COLO829 (cell line): ENCODE results near the gene TMEM165.

ENCODE experiments used
- DNase-seq: peaks from one replicate; pipeline ENCODE4 v3.0.0; 2012; ENCODE audit warnings: low spot score

TMEM165 gene

DNA sequence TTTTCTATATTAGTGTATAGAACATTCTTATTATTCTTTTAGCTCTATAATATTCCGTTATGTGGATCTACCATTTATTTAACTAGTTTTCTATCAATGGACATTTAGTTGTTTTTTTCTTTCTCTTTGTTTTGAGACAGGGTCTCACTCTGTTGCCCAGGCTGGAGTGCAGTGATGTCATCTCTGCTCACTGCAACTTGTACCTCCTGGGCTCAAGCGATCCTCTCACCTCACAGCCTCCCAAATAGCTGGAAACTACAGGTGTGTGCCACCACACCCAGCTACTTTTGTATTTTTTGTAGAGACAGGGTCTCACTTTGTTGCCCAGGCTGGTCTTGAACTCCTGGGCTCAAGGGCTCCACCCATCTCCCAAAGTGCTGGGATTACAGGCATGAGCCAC is 10.8 kb downstream of the TMEM165 start:
- no peak for DNase-seq

DNA sequence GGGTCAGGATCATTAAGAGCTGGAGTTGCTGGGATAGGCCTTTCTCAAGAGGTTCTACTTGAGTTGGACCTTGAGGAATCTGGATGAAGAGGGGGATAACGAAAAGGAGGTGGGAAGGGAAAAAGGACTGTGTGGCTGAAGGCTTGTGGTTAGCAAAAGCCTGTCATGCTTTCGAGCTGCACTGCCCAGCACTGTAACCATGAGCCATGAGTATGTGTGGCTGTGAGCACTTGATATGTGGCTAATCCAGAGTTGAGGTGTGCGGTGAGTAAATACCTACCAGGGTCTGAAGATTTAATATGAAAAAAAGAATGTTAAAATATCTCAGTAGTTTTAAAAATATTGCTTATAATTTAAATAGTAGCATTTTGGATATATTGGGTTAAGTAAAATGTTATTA is 11.4 kb downstream of the TMEM165 start:
- DNase-seq, result no peak

DNA sequence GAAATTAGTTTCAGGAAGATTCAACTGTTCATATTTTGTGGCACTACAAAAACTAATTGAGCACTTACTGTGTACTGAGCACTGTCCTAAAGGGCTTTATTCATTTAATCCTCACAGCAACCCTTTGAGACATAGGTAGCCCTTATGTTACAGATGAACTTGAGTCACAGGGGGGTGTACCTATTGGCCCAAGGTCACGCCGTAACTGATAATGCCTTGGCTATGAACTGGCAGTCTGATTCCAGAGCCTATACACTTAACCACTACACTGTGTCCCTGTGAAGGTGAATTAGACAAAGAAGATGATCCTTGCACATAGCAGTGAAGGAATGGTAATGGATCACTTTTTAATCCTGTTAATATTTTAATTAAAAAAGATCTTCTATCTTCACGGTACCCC is 12.0 kb downstream of the TMEM165 start:
- no peak for DNase-seq

DNA sequence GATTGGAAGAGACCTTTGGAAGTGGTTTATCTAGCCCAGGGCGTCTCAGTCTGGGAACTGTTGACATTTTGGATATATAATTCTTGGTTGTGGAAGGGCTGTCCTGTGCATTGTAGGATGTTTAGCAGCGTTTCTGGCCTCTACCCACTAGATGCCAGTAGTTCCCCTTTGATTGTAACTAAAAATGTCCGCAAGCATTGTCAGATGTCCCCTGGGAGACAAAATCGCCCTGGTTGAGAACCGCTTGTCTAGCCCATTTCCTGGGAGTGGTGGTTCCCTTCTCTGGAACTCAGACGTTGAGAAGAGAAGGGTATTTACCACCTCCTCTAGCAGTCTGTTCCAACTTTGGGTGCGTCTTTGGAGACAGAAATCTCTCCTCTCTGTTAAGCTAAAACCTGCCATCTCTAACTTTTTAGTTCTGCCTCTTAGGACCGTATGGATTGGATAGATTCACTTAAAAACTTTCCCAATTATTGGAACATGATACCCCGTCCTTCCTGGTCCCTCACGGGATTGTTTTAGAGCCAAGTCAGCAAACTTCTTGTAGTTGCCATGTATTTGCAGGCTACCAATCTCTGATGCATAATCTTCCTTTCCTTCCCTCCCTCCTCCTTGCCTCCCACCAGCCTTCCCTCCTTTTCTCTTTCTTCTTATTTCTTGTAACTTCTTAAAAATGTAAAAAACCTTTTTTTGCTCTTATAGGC is 13.9 kb downstream of the TMEM165 start:
- no peak for DNase-seq

DNA sequence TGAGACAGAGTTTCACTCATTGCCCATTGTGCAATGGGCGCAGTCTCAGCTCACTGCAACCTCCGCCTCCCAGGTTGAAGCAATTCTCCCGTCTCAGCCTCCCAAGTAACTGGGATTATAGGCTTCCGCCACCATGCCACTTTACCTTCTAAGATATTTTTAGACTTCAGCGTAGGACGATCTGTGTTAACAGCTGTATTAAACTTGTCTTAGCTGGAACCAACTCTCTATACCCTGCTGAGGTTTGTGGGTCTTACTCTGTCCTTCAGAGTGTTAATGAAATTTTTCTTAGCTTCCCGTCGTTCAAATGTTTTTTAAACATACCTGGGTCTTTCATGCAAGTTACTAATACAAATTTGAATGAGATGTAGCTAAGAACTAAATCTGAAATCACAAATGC is 14.7 kb downstream of the TMEM165 start:
- DNase-seq, result no peak

DNA sequence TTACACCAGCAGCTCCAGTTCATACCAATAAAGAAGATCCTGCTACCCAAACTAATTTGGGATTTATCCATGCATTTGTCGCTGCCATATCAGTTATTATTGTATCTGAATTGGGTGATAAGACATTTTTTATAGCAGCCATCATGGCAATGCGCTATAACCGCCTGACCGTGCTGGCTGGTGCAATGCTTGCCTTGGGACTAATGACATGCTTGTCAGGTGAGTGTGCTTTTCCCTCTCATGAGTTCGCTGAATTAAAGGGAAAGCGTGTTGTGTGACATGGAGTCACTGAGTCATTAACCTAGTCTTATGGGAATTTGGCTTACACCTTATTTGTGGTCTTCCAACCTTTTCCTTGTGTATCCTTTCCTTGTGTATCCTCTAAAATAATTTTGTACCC is 15.9 kb downstream of the TMEM165 start:
- DNase-seq, result no peak

DNA sequence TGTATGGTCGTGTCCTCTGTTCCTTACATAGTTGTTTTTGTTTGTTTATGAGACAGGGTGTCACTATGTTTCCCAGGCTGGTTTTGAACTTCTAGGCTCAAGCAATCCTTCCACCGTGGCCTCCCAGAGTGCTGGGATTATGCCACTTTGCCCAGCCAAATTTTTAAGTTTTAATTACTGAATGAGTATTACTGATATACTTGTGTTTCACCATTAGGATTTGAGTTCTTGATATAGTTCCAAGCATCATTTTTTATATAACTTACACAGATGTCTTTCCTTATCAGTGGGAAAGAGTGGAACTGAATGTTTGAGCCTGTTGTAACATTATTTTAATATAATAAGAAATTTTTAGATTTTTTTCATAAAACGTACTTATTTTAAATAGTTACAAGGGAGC is 20.4 kb downstream of the TMEM165 start:
- DNase-seq, result no peak

DNA sequence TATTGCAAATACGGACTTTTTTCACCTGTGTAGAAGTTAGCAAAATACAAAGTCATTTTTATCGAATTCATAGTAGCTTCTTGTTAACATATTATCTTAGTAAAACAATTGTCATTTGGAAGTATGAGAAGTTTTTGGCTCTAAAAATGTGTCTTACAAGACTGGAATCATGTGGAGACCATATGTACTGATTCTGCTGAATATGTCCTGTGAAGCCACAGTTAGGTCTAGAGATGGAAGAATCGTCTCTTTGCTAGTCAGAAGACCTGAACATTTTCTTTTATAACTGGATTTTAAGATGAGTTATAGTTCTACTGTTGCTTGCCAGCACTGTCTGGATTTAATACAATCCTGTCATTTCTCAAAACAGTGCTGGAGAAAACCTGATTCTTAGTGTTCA is 29.0 kb downstream of the TMEM165 start:
- no peak for DNase-seq

DNA sequence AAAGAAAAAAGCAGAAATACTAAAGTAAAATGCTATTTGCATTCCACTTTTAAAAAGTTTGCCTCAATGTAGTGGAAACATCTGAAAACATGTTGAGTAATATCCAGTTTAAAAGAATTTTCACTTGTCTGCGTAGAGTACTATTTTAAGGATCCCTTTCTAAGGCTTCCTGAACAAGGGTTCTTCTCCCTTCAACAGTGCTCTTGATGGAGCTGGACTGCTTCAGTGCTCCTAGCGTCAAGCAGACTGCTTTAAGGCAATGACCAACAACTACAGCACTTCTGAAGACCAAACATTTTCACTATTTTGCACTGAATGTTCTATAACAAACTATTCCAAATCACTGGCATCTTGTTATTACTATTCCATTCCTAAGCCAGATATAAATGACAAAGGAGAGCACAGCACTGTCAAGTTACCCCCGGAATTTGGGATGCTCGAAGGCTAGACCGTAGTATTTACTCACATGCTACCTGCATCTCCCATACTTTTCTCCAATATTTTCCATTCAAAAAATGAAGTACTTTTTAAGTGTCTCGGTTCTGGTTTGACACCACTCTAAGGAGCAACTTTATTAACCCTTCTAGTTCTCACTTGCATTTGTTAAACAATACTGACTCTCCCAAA is 36.1 kb downstream of the TMEM165 start:
- DNase-seq, result no peak

DNA sequence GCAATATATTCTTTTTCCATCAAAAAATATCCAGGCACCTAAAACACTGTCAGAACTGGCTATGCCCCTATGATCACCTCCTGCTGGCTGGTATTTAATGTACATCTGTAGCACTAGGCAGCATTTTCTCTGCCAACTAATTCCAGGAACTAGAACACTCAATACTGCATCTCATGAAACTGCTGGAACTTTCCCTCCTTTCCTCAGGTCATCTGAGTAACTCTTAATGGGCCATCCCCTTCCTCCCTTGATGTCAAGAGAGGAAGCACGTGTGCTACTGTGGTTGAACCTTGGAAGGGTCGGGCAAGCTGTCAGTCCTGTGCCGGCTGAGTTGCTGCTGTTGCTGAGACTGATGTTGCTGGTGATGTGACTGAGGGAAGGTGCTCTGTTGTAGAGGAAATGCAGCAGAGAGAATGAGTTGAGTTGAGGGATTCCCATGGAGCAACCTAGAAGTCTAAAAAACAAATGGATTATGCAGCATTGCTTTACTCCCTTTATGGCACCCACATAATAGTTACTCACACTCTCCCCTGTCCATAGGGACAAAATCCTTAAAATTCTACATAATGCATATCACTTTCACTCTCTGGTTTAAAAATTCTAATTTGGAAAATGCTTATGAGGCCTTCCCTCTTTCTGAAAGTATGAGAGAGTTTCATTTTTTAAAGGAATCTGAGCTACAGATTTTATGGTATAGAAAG is 39.5 kb downstream of the TMEM165 start:
- DNase-seq, result no peak

DNA sequence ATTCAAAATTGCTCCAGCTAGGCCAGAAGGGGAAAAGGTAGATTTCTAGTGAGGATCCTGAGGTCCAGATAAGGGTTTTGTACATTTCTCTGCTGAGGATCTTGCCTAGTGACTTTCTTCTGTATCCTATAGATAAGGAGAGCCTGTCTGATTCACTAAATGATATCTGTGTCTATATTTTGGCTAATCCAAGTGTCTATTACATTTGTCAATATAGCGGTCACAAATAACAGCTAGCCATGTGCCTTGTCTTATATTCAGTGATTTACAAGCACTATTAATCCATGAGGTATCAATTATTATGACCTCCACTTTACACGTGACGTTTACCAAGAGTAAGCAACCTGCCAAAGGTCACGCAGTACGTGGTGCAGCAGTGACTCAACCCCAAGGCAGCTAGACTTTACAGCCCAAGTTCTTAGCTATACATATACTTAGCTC is 41.6 kb downstream of the TMEM165 start:
- DNase-seq, result no peak

DNA sequence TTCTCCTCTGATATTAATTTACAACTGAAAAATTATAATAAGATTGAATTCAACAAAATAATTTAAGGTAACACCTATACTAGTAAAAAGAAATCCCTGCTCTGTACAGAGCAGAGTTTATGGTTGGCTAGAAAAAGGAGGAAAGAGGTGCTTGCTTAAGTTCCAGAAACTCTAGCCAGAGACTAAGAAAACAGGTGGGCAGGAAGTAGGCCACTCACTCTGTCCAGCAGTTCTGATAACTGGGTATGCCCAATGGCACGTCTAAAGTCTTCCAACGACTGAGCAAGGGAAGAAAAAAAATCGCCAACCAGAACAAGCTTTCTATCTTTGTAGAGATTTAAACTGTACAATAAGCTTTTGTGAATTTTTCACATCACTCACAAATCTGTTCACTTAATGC is 42.1 kb downstream of the TMEM165 start:
- DNase-seq, result no peak

DNA sequence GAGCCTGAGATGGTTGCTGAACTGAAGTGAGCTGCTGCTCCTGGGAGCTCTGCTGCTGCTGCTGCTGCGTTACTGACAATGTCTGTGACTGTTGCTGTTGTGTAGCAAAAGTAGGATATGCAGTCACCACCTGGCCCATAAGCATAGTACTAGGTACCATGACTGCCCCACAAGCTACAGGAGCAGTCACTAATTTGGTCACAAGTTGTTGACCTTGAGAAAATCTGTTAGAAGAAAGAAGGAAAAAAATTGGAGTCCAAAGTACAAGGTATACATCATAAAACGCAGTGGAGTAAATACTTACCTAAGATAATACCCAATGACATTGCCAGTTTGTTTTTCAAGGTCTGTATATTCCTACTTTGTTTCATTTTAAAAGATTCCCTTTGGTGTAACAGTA is 42.6 kb downstream of the TMEM165 start:
- DNase-seq, result no peak

DNA sequence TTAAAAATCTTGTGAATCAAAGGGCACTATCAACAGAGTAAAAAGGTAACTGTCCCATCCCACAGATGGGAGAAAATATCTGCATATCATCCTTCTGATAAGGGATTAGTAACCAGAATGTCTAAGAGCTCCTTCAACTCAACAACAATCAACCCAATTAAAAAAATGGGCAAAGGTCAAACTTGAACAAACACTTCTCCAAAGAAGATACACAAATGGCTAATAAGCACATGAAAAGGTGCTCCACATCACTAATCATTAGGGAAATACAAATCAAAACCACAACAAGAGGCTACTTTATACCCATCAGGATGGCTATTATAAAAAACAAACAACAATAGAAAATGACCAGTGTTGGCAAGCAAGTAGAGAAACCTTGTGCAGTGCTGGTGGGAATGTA is 43.3 kb downstream of the TMEM165 start:
- DNase-seq, result no peak

DNA sequence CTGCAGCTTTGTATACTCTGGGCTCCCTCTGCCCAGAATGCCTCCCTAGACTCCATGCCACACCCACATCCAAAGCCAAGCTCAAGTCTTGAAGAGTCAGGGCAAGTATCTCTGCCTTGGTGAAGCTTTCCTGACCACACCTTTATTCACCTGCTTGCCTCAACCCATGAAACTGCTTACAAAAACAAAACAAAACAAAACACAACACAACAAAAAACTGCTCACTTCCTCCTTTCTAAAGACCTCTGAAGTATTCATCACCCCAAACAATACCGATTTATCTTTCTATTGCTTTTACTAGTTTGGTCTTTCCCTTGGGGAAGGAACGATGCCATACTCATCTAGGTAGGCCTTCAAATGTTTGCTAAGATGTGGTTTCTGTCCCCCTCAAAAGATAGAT is 45.0 kb downstream of the TMEM165 start:
- DNase-seq, result no peak

DNA sequence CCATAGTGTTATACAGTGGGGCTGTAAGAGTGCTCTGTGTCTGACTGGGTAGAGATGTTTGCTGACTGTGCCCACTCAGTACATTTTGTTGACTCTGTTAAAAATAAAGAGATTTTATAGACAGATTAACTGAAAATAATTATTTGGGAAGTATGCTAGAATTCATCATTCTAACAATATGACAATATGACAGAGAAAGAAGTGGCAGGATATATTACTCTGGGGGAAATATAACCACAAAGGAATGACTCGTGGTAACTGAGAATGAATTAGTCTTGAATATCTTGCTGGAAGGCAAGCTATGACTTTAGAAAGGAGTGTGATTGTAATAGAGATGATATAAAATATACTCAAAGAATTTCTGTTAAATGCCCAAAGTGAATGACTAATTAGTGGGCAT is 46.8 kb downstream of the TMEM165 start:
- DNase-seq, result no peak

DNA sequence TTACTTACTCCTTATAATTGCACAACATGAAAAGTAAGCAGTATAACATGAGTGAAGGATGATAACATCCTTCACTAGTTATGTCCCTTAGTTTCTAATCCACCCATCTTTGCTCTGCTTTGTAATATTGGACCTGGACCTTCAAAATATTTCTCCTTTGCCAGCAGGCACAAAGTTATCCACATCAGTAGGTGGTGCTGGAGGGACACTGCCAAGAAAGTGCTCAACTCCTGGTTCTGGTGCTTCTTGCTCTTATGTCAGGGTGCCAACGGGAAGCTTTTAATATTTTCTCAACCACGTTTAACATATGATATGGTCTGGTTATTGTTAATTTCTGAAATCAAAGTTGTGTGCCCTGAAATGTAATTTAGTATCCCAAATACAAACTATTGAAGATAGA is 49.1 kb downstream of the TMEM165 start:
- no peak for DNase-seq

DNA sequence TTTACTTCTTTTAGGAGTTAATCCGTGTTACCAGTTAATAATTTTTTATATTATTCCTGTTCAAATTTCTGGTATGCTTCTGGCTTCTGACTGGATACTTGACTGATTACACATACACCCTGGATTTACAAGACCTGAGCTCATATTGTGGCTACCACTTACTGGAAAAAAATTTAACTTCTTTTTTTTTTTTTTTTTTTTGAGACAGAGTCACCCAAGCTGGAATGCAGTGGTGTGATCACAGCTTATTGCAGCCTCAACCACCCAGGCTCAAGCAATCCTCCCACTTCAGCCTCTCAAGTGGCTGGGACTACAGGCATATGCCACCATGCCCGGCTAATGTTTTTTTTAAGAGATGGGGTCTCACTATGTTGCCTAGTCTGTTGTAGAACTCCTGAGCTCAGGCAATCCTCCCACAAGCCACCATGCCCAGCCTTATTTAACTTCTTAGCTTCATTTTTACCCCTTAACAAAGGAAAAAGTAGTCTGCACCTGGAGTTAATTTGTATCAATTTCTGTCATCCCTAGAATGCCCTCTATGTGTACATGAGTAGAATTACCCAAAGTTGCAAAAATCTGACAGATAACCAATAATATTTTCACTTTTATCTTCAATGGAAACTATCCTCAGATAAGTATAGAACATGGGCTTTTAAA is 50.3 kb downstream of the TMEM165 start:
- DNase-seq, result no peak

DNA sequence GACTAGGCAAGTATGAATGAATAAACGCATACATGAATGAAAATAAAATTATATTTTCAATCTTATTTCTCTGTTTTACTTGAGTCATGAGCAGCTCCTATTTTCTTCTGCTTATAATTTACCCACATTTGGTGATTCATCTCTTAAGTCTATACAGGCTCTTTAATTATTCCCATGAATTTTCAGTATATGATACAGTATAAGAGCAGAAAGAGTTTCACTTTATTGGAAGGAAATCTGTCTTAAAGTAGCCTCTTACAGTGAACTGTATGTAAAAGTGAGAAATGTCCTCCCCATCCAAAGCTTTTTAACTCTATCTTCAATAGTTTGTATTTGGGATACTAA is 50.8 kb downstream of the TMEM165 start:
- no peak for DNase-seq

DNA sequence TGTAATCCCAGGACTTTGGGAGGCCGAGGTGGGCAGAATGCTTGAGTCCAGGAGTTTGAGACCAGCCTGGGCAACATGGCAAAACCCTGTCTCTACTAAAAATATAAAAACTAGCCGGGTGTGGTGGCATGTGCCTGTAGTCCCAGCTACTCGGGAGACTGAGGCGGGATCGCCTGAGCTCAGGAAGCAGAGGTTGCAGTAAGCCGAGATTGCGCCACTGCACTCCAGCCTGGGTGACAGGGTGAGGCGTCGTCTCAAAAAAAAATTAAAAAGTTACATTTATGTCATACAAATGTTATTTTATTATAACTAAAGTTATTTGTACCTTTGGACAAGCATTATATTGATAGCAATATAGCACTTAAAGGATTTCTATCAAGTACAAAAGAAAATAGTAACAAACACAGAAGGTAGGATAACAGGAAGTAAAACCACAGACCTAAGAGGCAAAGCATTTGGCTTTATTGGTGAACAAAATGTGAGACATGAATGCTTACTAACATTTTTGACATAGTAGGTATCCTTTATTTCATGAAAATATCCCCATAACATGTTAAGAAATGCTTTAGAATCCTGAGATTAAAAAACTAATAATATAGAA is 51.5 kb downstream of the TMEM165 start:
- DNase-seq, result no peak

DNA sequence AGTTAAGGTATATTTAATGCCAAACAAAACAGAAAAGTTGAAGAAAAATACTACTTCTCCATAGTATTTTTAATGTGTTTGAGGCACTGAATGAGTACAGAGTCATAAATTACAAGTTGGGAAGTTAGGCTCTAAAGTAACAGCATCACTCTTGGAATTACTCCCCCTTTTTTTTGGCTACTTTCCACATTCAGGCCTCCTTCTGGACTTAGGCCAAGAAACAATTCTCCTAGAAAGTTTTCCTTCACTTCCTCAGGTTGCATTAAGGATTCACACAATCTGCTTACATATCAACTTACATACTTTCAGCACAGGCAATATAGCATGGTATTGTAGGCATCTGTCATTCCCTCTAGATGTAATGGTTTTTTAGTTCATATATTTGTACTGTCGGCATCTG is 52.1 kb downstream of the TMEM165 start:
- no peak for DNase-seq

DNA sequence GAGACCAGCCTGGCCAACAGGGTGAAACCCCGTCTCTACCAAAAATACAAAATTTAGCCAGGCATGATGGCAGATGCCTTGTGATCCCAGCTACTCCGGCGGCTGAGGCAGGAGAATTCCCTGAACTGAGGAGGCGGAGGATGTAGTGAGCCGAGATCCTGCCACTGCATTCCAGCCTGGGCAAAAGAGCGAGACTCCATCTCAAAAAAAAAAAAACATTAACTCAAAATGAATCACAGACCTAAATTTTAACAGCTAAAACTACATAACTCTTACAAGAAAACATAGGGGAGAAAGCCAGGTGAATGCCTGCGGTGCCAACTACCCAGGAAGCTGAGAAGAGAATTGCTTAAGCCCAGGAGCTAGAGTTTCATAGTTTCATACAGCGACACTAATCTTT is 54.8 kb downstream of the TMEM165 start:
- no peak for DNase-seq

DNA sequence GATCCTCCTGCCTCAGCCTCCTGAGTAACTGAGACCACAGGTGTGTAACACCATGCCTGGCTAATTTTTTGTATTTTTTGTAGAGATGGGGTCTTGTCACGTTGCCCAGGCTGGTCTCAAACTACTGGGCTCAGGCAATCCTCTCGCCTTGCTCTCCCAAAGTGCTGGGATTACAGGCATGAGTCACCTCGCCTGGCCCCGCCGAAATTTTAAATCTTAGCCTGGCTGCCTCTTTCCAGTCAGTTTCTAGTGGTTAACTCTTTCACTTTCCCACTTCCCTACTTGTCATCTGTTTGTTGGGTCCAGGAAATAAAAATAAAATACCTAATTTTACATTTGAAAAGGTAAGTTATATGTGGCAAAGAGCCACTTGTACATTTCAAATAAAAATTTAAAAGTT is 62.4 kb downstream of the TMEM165 start:
- DNase-seq, result no peak
